Heart left ventricle (tissue), 13 donors: Measurements from ENCODE around the gene TSNAXIP1.

Experiments
- POLR2A ChIP-seq, 2 donors: fragments of 450-650 bp; IDR thresholded peaks; one replicate each; pipeline ENCODE4 v1.6.1; 2017; ENCODE audit warnings: antibody characterized with exemption in 2 of 2, mild to moderate bottlenecking in 2 of 2, moderate library complexity in 2 of 2
- TF ChIP-seq, protein P1 (sequence below), 12 donors: fragments of 200-600 bp; sonication (generic) in 4 of 12; IDR thresholded peaks; one replicate each; pipeline versions ENCODE4 v1.5.0 to v1.8.0; 2018 to 2022; ENCODE audit warnings: antibody characterized with exemption in 12 of 12, mild to moderate bottlenecking in 5 of 12
- donor health status: ischemic (EF 13 %, LVEDD 7.1; RV severe dilation, severe dysfunction).
- donor health status: DM: no; HTN: yes; CAD: no.
- donor health status: DM: no; HTN: no; CAD: no.
- donor health status: ischemic (EF 25% LVEDD 6.9; RV normal size, moderate dysfunction).
- donor health status: ischemic (EF 25% LVEDD 5.7; RV mildly dilated, moderate dysfunction).
- donor health status: ischemic (EF 35%, LVEDD 5.7; RV mildly dilated, moderate dysfunction).
- donor health status: nonischemic (EF 11% LVEDD 7.7; RV severe dilation, severe dysfunction).
- donor health status: DM: yes; HTN: yes; CAD: no.
- donor health status: PGD.
- donor health status: ischemic (EF 29% LVEDD 5.4; RV normal size, mild dysfunction).
- donor health status: nonischemic (EF 23%, LVEDD 6.1; RV moderate dilation, normal function).

DNA sequence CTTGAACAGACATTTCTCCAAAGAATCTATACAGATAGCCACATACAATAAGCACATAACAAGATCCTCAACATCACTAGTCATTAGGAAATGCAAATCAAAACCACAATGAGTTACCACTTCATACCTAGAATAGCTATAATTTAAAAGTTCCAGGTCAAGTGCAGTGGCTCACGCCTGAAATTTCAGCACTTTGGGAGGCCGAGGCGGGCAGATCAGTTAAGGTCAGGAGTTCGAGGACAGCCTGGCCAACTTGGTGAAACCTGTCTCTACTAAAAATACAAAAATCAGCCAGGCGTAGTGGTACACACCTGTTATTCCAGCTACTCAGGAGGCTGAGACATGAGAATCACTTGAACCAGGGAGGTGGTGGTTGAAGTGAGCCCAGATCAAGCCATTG is 20.2 kb upstream of the TSNAXIP1 start:
- no peak for TF ChIP-seq POLR2A (IDR thresholded peaks at IDR 0.05)
- TF ChIP-seq, protein P1, sequence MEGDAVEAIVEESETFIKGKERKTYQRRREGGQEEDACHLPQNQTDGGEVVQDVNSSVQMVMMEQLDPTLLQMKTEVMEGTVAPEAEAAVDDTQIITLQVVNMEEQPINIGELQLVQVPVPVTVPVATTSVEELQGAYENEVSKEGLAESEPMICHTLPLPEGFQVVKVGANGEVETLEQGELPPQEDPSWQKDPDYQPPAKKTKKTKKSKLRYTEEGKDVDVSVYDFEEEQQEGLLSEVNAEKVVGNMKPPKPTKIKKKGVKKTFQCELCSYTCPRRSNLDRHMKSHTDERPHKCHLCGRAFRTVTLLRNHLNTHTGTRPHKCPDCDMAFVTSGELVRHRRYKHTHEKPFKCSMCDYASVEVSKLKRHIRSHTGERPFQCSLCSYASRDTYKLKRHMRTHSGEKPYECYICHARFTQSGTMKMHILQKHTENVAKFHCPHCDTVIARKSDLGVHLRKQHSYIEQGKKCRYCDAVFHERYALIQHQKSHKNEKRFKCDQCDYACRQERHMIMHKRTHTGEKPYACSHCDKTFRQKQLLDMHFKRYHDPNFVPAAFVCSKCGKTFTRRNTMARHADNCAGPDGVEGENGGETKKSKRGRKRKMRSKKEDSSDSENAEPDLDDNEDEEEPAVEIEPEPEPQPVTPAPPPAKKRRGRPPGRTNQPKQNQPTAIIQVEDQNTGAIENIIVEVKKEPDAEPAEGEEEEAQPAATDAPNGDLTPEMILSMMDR (IDR thresholded peaks at IDR 0.05) = no peak
